IPS-15b (cell line): ENCODE results near the gene MLYCD.
"Not testable (repeated sequence)": the region's sequence is repeated elsewhere in the genome, so short reads cannot be mapped to it uniquely, and the experiment has no call there.

ENCODE experiments used
- H3K27me3 ChIP-seq: one replicate; pipeline ENCODE4 v1.6.1; 2013; ENCODE audit warnings: low read length; ENCODE audit not compliant: control insufficient read depth, insufficient read depth
- H3K36me3 ChIP-seq: one replicate; pipeline ENCODE4 v1.6.1; 2013; ENCODE audit warnings: low read length; ENCODE audit not compliant: control insufficient read depth, insufficient read depth
- H3K4me1 ChIP-seq: one replicate; pipeline ENCODE4 v1.6.1; 2013; ENCODE audit warnings: mild to moderate bottlenecking, low read length; ENCODE audit not compliant: control insufficient read depth, insufficient read depth
- H3K4me3 ChIP-seq: one replicate; pipeline ENCODE4 v1.5.1; 2013; ENCODE audit warnings: low read depth, low read length
- H3K9ac ChIP-seq: one replicate; pipeline ENCODE4 v1.6.1; 2013; ENCODE audit warnings: low read depth, mild to moderate bottlenecking, low read length
- H3K9me3 ChIP-seq: one replicate; pipeline ENCODE4 v1.6.1; 2013; ENCODE audit warnings: mild to moderate bottlenecking, low read length; ENCODE audit not compliant: control insufficient read depth, insufficient read depth

Gene MLYCD

GRCh38 chr16:83946781-83947566 lies 48.1 kb downstream of the MLYCD start:
- Histone ChIP-seq H3K4me3 (no peak overlapping the region), H3K9ac (no peak overlapping the region), H3K36me3 (no peaks in the 10 kb centered on the region), H3K4me1 (no peaks in the 10 kb centered on the region), H3K9me3 (no peaks in the 10 kb centered on the region), H3K27me3 (no peaks in the 10 kb centered on the region)

DNA sequence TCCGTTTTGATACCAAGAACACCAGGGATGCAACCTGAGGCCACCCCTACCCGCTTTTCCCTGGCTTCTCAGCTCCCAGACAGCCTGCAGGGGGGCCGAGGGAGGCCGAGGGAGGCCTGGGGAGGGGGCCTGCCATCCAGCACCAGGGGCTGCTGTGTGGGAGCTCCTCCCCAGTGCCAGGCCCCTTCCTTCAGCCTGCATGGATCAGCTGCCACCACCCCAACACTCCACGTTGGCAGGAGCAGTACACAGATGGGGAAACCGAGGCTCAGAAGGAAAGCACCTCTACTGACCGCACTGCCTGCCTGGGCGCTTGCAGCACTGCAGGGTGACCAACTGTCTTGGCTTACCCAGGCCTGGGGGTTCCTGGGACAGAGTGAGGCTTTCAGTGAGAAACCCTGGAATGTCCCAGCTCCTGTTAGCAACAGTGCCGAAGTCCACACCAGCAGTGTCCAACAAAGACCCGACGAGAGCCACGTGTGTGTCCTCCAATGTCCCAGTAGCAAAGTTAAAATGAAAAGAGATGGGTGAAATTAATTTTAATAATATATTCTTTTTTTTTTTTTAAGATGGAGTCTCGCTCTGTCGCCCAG lies 48.8 kb downstream of the MLYCD start:
- H3K4me3 ChIP-seq, result no peak overlapping the region
- no peaks in the 10 kb centered on the region for H3K27me3 ChIP-seq
- no peaks in the 10 kb centered on the region for H3K4me1 ChIP-seq
- H3K9me3 ChIP-seq, result no peaks in the 10 kb centered on the region
- no peak overlapping the region for H3K9ac ChIP-seq
- H3K36me3 ChIP-seq, result no peaks in the 10 kb centered on the region

DNA sequence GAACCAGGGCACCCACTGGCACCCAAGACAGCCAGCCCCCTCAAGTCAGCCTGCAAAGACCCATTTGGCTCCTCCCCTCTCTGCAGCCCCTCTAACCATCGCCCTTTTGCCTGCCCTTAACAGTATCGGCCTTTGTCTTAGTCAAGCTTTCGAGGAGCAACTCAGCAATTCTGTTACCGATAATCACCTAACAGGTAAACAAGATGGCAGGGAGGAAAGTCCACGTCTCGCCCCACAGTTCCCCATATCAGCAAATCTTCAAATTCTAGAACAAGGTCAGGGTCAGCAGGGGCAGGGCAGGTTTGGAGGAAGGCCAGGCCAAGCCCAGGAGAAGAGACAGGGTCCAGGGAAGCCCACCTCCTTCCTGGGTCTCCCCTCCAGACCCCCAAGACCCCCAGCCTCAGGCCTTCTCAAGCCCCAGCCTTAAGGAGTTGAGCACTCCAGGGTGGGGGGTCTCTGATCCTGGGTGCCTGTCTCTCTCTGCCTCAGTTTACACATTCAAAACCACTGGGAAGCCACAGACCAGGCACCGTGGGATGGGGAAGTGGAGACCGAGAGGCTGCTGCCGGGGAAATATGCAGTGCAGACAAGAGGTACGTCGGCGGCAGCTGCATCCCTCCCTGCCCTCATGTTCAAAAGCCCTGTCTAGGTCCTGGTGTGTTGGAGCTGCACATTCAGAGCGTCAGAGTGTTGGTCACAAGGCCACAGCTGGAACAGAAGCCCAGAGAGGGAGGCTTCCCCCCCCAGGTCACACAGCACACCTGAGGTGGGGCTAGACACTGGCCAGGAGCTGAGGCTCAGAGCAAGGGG lies 50.2 kb downstream of the MLYCD start:
- Histone ChIP-seq H3K9ac (no peak overlapping the region), H3K36me3 (no peaks in the 10 kb centered on the region), H3K9me3 (no peaks in the 10 kb centered on the region), H3K4me3 (no peak overlapping the region), H3K27me3 (no peaks in the 10 kb centered on the region), H3K4me1 (peaks cover 2% of the 10 kb centered on the region)

DNA sequence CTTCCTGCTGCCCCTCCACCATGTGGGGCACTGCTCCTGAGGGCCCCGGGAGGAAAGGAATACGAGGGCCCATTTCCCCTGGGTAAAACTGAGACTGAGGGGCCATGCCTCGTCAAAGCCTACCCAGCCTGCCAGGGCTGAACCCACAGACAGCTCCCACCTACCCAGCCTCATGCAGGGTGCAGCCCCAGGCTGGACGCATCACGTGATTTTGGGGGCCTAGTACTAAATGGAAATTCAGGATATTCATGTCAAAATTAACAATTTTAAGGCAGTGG lies 50.7 kb downstream of the MLYCD start:
- Histone ChIP-seq H3K9me3 (no peaks in the 10 kb centered on the region), H3K9ac (no peak overlapping the region), H3K36me3 (no peaks in the 10 kb centered on the region), H3K4me1 (peaks cover 5% of the 10 kb centered on the region), H3K27me3 (no peaks in the 10 kb centered on the region), H3K4me3 (no peak overlapping the region)

DNA sequence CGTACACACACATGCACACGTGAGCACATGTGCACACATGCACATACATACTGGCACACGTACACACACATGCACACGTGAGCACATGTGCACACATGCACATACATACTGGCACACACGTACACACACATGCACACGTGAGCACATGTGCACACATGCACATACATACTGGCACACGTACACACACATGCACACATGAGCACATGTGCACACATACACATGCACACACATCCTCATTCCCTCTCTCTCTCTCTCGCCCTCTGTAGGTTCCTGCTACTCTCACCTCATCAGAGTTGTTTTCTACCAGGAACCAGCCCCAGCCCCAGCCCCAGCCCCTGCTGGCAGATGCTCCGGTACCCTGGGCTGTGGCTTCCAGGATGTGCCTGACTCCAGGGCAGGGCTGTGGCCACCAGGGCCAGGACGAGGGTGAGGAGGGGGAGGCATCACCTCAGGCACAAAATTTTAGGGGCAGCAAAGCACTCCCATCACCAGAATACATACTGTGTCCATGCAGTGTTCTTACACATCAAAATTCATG lies 52.0 kb downstream of the MLYCD start:
- not testable (repeated sequence) for H3K4me3 ChIP-seq, H3K27me3 ChIP-seq, H3K9ac ChIP-seq, H3K9me3 ChIP-seq, H3K4me1 ChIP-seq, H3K36me3 ChIP-seq

DNA sequence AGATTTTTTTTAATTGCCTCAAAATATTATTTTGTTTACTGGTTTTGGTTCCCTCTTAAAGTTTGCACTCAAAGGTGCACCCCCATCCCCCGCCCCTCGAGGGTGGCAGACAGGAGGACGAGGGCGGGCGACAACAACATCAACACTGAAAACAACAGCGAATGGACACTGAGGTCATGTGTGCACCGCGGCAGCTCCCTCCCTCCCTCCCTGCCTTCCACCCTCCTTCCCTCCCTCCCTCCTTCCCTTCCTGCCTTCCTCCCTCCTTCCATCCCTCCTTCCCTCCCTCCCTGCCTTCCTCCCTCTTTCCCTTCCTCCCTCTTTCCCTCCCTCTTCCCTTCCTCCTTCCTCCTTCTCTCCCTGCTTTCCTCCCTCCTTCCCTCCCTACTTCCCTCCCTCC lies 52.6 kb downstream of the MLYCD start:
- Histone ChIP-seq H3K4me3 (no peak overlapping the region), H3K4me1 (peaks cover 5% of the 10 kb centered on the region), H3K36me3 (no peaks in the 10 kb centered on the region), H3K9ac (no peak overlapping the region), H3K27me3 (no peaks in the 10 kb centered on the region), H3K9me3 (no peaks in the 10 kb centered on the region)

GRCh38 chr16:83952587-83952939 lies 53.6 kb downstream of the MLYCD start:
- no peaks in the 10 kb centered on the region for H3K9me3 ChIP-seq
- no peak overlapping the region for H3K9ac ChIP-seq
- H3K4me3 ChIP-seq, result peak overlapping the region; percentile 53
- peaks cover 5% of the 10 kb centered on the region for H3K4me1 ChIP-seq
- no peaks in the 10 kb centered on the region for H3K36me3 ChIP-seq
- no peaks in the 10 kb centered on the region for H3K27me3 ChIP-seq

- Histone ChIP-seq H3K9me3 (no peaks in the 10 kb centered on the region), H3K4me3 (peak within 1 kb of the TSS; percentile 53), H3K4me1 (peaks cover 5% of the 10 kb centered on the region), H3K36me3 (no peaks in the 10 kb centered on the region), H3K9ac (no peak within 1 kb of the TSS), H3K27me3 (no peaks in the 10 kb centered on the region)
Observed at GRCh38 chr16:83952940-83953795, 54.3 kb downstream of the MLYCD start, which contains the start of gene OSGIN1. TSS of gene OSGIN1 (plus strand) at chr16:83953240. CDS start at chr16:83957672, 4,432 bp downstream.

DNA sequence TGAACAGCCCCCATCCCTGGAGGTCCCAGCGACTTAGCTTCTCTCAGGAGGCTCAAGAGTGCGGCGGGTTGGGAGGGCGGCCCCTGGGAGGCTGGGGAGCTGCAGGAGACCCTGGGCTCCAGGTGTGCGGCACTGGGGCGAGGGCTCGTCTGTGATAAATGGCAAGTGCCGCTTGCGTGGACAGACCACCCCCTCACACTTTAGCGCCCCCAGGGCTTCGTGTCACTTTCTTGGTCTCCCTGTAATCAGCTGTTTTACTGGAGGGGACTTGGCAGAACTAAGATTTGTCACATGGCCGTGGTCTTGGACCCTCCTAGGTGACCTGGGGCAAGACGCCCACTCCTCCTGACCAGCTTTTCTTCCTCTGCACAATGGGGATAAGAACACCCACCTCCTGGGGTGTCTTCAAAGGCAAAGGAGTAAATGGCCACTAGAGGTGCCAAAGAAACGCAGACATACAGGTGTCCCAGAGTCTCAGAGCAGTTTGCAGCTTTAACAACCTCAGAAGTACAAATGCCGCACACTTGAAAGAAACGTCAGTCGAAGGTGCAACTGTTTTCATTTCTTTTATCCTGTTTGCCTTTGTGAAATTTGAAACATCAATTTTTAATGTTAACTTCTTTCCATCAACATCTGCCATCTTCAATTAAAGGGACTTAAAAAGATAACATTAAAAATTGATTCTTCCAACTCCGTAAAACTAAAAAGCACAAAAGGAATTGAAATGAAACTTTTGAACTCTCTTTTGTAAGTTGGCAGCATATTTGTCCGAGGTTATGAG lies 55.1 kb downstream of the MLYCD start:
- Histone ChIP-seq H3K36me3 (peaks cover under 1% of the 10 kb centered on the region), H3K4me1 (peaks cover 5% of the 10 kb centered on the region), H3K27me3 (no peaks in the 10 kb centered on the region), H3K4me3 (peak overlapping the region; percentile 53), H3K9ac (no peak overlapping the region), H3K9me3 (no peaks in the 10 kb centered on the region)

GRCh38 chr16:83954577-83955016 lies 55.7 kb downstream of the MLYCD start:
- H3K9me3 ChIP-seq, result no peaks in the 10 kb centered on the region
- peaks cover 3% of the 10 kb centered on the region for H3K36me3 ChIP-seq
- no peak overlapping the region for H3K4me3 ChIP-seq
- peaks cover 5% of the 10 kb centered on the region for H3K4me1 ChIP-seq
- no peak overlapping the region for H3K9ac ChIP-seq
- no peaks in the 10 kb centered on the region for H3K27me3 ChIP-seq
